Measurements from ENCODE around the gene SRD5A3.

DNA sequence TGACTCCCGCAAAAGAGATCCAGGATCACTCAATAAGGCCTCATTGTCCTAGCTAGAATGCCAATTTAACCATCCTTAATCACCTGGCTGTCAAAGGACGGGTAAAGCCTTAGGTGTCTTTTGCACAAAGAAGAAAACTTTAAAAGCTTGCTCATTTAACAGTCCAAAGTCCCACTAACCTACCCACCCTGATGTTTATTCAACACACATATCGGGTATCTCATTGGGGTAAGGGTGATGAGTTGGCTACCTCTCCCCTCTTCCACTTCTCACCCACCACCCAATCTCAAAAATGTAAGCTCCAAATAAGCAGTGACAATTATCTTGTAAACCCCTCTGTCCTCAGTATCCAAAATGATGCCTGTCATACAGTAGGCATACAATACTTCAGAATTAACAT is 988 bp upstream of the SRD5A3 start:
- TF ChIP-seq CTCF (IDR thresholded peaks at IDR 0.05) (no peak), POLR2A (IDR thresholded peaks at IDR 0.05) (no peak)
